GM18517 (cell line): ENCODE results near the gene VWA3A.
A peak's percentile ranks its signal among the peaks of the same experiment; 100 is the strongest.

Source experiments
- ATAC-seq: cut with Tn5 transposase; IDR thresholded peaks from one replicate; pipeline ENCODE4 v1.9.1; 2021; ENCODE audit warnings: mild to moderate bottlenecking, moderate library complexity; ENCODE audit not compliant: unreplicated experiment

Gene VWA3A

DNA sequence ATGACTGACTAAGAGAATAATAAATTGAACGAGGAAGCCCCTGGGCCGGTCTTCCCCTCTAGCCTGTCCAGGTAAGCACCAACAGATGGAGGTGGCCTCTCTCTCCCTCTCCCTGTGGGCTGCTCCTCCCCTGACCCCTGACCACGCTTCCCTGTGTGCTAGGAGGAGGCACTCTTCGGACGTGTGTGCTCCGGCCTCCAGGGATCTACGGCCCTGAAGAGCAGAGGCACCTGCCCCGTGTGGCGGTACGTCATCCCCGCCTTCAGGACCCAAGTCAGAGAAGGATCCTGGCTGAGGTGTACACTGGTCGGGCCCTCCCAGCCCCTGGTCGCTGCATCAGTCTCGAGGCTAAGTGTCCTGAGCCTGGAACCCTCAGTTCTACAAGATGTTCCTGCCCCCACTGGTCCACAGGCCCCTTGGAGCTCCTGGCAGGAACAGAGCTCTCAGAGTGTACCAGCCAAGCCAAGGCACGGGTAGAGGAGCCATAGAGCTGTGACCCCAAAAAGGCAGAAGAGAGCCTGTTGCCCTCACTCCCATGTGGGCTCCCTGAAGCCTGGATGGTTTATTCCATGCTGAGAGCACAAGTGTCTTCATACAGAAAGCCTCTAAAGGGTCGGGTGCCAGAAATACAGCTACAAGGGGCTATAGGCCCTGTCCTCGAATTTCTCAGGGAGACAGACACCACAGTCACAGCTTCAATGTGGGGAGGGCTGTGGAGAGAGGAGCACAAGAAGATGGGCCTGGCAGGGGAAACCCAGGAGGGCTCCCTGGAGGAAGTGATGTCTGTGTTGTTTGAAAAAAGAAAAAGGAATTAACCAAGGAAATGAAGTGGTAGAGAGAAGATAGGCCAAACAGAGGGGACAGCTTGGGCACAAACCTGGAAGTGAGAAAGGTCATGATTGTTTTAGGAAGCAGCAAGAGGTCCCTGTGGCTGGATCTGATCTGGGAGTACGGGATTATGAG, 85.9 kb downstream of the VWA3A start:
- no peak for ATAC-seq

DNA sequence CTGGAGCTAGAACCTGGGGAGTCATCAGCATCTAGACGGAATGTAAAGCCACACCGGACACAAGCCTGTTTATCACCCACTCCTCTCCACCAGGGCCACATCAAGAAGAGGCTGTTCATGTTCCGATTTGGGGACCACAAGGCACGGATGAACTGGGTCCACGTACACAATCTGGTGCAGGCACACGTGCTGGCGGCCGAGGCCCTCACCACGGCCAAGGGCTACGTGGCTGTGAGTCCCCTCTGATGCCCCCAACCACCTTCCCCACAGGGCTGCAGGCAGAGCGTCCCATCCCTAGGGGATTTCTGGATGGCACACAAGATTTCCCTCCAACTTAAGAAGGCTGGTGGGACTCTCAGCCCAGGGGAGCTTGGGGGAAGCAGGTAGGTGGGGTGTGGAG, 89.1 kb downstream of the VWA3A start:
- ATAC-seq, result no peak

DNA sequence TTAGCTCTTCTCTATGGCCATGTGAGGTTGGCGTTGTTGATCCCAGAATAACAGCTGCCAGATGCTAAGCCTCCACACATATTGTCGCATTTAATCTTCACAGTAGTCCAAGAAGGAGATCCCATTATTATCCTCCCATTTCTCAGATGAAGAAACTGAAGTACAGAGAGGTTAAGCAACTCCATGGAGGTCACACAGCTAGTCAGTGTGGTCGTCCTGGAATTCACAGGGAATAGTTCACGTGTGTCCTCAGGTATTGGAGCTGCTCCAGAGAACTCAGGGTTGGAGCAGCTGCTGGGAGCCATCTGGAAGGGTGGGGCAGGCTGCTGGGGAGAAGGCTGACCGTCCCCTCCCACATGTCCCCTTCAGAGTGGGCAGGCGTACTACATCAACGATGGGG, 89.5 kb downstream of the VWA3A start:
- ATAC-seq, result no peak

DNA sequence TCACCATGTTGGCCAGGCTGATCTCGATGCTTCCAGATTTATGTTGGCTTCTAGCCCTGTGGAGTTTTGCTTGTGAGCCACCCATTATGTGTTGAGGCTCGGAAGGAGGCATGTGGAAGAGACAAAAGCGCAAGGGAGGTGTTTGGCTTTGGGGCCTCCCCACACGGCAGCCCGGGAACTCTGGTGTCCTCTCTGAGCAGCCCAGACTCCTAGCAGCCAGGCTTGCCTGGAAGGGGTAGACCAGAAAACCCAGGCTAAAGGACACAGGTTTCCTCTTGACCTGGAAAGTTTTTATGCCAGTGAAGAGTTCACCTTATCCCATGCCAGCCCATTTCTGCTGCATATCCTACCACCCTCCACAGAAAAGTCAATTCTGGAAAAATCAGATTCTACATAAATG, 91.0 kb downstream of the VWA3A start:
- no peak for ATAC-seq

DNA sequence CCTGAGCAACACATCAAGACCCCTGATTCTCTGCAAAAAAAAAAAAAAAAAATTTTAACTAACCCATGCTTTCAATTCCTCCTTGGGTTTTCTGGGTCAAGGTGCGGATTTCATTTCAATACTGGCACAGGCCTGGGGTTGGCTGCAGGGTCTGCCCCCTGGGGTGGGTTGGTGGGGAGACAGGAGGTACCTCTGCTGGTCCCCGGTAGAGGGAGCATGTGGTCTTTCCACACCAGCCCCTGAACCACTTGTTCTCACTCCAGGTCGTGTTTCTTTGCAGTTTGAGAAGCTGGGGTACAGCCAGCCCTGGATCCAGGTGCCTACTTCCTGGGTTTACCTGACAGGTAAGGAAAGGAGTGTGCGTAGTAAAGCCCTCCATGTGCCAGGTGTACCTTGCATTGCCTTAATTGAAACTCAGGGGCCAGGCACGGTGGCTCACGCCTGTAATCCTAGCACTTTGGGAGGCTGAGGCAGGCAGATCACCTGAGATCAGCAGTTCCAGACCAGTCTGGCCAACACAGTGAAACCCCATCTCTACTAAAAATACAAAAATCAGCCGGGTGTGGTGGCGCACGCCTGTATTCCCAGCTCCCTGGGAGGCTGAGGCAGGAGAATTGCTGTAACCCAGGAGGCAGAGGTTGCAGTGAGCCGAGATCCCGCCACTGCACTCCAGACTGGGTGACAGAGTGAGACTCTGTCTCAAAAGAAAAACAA, 91.7 kb downstream of the VWA3A start:
- no peak for ATAC-seq

DNA sequence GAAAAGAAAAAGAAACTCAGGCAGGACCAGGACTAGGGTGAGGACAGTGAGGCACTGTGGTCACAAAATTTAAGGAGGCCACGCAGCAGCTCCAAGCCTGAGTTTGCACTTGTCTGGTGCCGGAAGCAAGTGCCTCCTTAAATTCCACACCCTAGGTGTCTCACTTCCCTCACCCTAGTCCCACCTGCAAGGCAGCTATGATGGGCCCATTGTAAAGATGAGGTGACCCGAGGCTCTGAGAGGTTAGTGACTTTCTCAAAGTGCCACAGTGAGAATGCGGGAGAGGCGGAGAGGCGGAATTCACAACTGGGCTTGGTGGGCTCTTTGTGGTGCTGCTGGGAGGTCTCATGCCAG, 92.3 kb downstream of the VWA3A start:
- no peak for ATAC-seq

DNA sequence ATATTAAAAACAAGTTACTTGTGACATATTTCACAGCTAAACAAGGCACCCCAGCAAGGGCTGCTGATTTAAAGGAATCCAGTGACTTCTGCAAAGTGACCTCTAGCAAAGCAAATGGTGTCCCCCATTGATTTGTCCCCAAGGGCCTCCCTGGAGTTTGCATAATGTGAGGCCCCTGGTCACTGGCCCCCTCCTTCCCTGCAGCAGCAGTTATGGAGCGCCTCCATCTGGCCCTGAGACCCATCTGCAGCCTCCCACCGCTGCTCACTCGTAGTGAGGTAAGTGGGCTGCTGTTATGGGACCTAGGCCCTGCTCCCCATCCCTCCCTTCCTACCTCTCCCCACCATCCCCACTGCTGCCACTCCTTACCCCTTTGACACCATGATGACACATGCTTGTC, 94.2 kb downstream of the VWA3A start:
- no peak for ATAC-seq

DNA sequence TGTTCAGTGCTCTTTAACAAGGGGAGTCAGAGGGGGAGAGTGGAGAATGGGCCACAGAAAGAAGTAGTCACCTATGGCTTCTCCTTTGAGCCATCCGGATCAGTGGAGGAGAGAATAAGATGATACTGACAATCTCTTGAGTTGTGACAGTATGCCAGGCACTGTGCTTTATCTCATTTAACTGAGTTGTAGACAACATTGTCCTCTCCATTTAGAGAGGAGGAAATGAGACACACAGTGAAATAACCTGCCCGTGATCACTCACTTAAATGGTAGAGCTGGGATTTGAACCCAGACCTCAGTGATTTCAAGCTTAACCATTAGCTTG, 95.9 kb downstream of the VWA3A start:
- ATAC-seq, result no peak

DNA sequence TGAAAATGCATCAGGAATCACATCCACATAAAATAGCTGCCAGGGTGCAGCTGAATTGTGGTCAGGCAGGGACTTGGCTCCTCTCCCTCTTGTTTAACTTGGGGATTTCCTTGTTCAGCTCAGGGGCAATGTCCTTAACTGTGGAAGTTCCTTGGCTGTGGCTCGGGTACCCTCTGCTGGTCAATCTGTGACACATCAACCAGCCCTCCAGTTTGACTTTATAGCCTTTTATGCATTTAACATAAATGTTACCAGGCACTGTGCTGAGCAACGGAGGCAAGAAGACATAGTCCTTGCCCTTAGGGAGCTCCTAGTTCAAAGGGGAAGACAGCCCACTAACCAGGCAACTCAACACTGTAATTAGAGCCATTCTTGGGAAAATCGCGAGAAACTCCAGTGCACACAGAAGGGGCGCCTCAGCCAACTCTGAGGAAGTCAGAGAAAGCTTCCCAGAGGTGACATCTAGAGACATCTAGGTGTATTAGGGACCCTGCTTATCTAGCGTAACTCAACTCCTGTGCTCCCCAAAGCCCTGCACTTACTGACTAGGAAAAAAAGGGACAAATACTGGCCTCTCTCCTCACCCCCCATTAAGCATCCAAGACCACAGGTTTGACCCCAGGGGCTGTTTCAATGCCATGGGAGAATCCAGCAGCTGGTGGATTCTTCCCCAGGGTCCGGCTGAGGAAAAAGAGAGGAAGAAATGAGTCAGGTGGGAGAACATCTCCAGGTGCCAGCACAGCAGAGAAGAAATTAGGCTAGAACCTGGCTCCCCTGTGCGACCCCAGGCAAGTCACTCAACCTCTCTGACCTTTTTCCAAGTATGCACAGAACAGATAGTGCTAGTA, 96.5 kb downstream of the VWA3A start:
- no peak for ATAC-seq

DNA sequence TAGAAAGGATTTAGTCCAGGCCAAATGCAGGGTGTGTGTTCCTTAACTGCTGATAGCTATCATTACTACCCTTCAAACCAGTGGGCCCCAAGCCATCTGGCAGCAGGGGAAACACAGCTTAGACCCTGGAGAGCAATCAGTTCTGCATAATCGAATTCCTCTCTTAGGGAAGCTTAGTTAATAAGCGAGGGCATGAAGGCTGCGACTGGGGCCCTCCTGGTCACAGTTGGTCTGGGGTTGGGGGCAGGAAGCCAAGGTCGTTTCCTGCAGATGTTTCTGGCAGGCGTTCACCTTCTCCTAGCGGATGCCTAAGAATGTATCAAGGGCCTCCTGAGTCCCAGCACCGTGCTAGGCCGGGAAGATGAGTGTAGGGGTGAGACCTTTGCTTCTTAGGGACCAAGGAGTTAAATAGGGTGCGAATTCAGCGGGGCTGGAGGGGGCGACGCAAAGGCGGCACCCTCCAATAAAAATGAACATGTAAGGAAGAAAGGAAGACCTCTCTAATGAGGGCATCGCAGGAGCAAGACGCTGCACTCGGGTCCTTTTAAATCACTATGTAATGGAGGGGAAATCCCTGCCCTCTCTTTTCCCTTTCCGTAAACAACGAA, 97.2 kb downstream of the VWA3A start:
- no peak for ATAC-seq

DNA sequence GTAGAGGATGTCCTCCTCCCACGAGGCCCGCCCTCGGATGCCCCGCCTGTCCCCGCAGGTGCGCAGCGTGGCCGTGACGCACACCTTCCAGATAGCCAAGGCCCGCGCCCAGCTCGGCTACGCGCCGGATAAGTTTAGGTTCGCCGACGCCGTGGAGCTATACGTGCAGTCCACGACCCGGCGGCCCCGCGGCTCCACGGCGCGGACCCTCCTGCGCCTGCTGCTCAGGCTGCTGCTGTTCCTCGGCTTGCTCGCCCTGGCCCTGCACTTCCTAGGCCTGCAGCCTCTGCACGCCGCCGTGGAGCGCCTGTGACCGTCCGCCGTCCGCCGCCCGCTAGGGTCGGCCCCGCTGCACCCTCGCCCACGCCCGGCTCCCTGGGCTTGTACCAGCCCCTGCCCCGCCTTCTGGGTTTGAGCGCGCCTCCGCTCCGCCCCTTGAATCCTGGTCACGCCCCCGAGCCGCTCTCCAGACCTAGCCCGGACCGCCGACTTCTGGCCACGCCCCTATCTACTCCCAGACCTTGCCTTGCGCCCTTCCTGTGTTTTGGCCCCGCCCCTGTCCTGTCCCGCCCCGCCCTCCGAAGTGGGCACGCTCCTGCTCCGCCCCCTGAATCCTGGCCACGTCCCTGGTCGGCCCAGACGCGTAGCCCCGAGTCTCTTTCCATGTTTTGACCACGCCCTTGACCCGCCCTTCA, 97.9 kb downstream of the VWA3A start:
- ATAC-seq, result peak; percentile 55

DNA sequence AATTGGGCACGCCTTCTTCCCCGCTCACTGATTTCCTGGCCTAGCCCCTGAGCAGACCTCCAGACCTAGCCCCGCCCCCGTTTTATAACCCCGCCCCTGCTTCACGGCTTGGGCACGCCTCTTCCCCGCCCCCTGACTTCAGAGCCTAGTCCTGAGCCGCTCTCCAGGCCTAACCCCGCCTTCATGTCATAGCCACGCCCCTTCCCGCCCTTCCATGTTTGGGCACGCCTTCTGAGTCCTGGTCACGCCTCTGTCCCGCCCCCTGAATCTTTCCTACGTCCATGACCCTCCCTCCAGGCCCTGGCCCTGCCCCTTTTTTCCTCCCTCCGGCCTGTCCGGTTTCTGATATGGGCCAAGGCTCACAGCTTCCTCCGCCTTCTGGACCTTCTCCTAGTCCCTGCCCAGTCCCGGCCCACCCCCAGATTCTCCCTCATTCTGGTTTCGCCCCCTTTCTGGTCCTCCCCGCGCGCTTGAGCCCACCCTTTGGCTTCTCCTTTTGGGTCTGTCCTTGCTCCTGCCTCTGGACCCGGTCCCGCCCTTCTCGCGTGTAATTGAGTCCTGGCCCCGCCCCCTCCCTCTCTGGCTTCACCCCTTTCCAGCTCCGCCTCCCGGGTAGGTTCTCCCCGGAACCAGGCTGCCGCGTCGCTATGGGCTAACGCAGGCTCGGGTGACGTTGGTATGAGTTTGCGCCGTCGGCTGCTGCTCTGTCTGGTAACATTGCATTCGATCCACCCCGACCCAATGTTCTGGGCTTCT, 98.6 kb downstream of the VWA3A start:
- ATAC-seq, result peak; percentile 34

DNA sequence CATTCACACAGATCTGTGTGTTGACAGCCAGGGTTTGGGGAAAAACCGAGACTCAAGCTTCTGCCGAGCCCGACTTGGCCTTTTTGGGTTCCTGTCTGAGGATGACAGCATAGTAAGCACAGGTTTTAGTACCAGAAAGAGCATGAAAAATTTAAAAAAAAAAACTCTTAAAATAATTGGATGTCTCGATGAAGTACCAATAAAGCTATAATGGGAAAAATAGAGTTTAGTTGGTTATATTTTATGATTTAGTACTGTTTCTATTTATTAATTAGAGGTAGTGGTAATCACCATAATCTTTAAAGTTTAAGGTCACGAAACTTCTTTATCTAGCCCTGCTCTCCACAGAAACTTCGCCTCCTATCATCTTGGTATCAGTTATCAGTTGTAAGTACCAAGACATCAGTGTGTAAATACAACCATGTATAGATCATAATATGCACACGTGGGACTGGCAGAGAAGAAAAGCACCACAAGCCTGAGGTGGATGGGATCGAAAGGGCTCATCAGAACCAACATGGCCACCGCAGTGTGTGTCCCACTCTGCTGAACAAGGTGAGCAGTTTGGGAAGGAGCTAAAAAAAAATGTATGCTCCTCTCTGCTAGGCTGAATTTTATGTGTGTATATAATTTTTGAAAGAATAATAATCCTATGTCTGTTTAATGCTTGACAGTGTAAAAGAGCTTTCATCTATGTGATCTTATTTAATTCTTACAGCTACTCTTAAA, 99.4 kb downstream of the VWA3A start:
- ATAC-seq, result no peak

DNA sequence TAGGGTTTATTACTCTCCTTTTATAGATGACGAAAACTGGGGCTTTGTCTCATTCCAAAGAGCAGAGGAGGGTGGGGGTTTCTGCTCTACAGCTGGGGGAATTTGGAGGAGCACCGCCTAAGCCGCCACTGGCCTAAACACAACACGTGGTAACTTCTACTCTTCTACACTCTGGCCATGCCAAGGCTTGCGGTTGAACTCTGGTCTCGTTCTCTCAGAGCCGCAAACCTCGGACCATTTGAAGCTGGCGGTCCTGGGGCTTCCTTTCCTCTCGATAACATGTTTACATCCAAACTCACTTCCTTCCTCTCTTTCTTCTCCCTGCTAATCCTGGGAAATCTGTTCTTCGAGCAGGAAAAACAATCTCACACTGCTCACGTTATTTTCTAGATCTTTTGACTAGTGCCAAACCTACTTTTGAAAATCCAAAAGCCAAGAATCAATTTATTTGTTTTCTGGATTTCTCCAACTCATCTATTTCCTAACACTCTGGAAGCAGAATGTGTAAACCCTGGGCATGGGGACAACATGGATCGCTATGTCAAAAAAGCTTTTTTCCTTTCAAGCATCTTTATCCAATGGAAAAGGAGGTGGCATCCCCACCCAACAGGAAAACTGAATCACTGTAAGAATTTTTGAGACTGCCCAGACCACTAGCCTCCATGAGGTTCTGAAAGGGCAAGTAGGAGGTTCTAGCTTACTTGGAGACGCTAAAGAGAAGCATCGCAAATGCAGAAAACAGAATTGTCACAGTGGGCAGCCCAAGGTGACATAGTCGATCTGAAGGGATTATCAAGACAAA, 100.1 kb downstream of the VWA3A start:
- ATAC-seq, result peak; percentile 28

DNA sequence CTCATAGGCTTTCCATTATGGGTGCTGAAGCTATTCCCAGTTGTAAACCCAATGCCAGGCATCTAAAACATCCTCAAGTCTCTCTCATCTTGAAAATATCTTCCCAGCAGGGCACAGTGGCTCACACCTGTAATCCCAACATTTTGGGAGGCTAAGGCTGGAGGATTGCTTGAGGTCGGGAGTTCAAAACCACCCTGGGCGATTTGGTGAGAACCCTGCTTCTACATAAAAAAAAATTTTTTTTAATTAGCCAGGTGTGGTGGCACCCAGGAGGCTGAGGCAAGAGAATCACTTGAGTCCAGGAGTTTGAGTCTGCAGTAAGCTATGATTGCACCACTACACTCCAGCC, 100.7 kb downstream of the VWA3A start:
- no peak for ATAC-seq

DNA sequence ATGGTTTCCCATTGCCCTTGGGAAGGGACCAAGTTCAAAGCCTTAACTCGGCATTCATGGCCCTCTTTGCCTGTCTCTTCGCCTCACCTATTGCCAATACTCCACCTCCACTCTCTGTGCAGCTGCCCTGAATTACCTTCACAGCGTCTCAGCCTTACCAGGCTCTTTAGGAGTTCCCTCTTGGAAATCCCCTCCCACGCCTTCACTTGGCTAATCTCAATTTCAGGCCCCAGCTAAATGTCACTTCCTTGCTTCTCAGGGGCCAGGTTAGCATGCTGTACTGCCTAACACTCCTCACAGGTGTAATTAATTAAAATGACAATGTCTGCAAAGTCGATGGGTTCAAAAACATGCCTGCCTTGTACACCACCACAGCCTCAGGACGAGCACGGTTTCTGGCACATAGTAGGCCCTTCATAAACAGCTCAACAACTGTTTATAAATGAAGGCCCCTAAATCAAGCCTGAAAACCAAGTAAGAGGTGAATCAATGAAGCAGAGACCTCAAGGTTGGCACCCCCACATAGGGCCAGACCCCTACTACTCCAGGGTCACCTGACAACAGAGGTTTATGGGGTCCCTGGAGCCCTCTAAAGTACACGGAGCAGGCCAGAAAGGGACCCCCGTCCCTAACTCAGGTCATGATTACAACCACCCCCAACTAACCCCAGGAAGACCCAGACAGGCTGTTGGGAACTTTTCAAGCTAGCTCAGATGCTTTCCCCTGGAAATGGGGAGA, 102.5 kb downstream of the VWA3A start:
- no peak for ATAC-seq

DNA sequence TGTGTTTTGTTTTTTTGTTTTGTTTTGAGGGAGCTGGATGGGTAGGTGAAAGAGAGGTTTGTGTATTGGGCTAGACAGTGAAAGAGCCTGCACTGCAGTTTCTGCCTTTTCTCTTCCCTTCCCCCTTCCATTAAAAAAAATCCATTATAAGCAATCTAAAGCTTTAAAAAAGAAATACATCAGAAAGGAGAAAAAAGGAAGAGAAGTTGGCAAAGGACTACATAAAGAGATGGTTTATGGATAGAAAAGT, 103.0 kb downstream of the VWA3A start:
- no peak for ATAC-seq
